HPDE6-E6E7 (cell line): Measurements from ENCODE around the gene MZT2A.
"Not testable (repeated sequence)": the region's sequence is repeated elsewhere in the genome, so short reads cannot be mapped to it uniquely, and the experiment has no call there.

Experiments used
- DNase-seq: peaks from one replicate; pipeline ENCODE4 v3.0.0; 2011; ENCODE audit warnings: missing footprints; ENCODE audit errors: extremely low spot score

Gene MZT2A

GRCh38 chr2:131492015-131492417, at the start of gene MZT2A:
TSS of gene MZT2A (minus strand) at chr2:131492397. CDS start at chr2:131492376, 21 bp downstream.
- DNase-seq = not testable (repeated sequence)

GRCh38 chr2:131538856-131539255, 46.7 kb upstream of the MZT2A start:
- DNase-seq = not testable (repeated sequence)

- not testable (repeated sequence) for DNase-seq
Observed at GRCh38 chr2:131536841-131537240, 44.6 kb upstream of the MZT2A start.

GRCh38 chr2:131535951-131536826, 44.0 kb upstream of the MZT2A start:
- not testable (repeated sequence) for DNase-seq

GRCh38 chr2:131535526-131535925, 43.3 kb upstream of the MZT2A start:
- no peak for DNase-seq

GRCh38 chr2:131534965-131535364, 42.8 kb upstream of the MZT2A start:
- DNase-seq = not testable (repeated sequence)

GRCh38 chr2:131534317-131534672, 42.1 kb upstream of the MZT2A start:
- DNase-seq = not testable (repeated sequence)

GRCh38 chr2:131533609-131534316, 41.6 kb upstream of the MZT2A start:
- DNase-seq = not testable (repeated sequence)

GRCh38 chr2:131532723-131533608, 40.8 kb upstream of the MZT2A start:
- DNase-seq = not testable (repeated sequence)

- not testable (repeated sequence) for DNase-seq
Observed at GRCh38 chr2:131531547-131532185, 39.5 kb upstream of the MZT2A start.

- not testable (repeated sequence) for DNase-seq
Observed at GRCh38 chr2:131530626-131531344, 38.6 kb upstream of the MZT2A start.

- DNase-seq = not testable (repeated sequence)
Observed at GRCh38 chr2:131529864-131530445, 37.8 kb upstream of the MZT2A start.

GRCh38 chr2:131528981-131529863, 37.0 kb upstream of the MZT2A start:
- not testable (repeated sequence) for DNase-seq

- not testable (repeated sequence) for DNase-seq
Observed at GRCh38 chr2:131527131-131528001, 35.2 kb upstream of the MZT2A start, which contains the start of gene CCDC74A. TSS of gene CCDC74A (plus strand) at chr2:131527888. CDS start at chr2:131527971, 83 bp downstream.

- DNase-seq = not testable (repeated sequence)
Observed at GRCh38 chr2:131525256-131525655, 33.1 kb upstream of the MZT2A start.

GRCh38 chr2:131521961-131522781, 30.0 kb upstream of the MZT2A start:
- no peak for DNase-seq

GRCh38 chr2:131521524-131521923, 29.3 kb upstream of the MZT2A start:
- not testable (repeated sequence) for DNase-seq
